ENCODE data around the gene AP3B1. TPM values are rescaled to one million over a fixed set of nuclear protein-coding genes. Genes with fewer than 3 reads are reported as not detected.
"Not testable (repeated sequence)": the region's sequence is repeated elsewhere in the genome, so short reads cannot be mapped to it uniquely, and the experiment has no call there.

Gene AP3B1
- polyA plus RNA-seq, 3 donors = 20.3 to 39.8 (median 24.9) TPM

- H3K27ac ChIP-seq (ENCODE audit: low read depth in 1 of 2, low read length in 2 of 2); DNase-seq; H3K9me3 ChIP-seq (replicated peaks in 1 of 2; ENCODE audit: control insufficient read depth in 1 of 2, insufficient read depth in 1 of 2, low read length in 2 of 2); H3K4me1 ChIP-seq (ENCODE audit: control insufficient read depth in 1 of 2, insufficient read depth in 2 of 2, low read length in 2 of 2); H3K27me3 Mint-ChIP-seq (ENCODE audit: low read depth in 3 of 3); H3K79me2 ChIP-seq (ENCODE audit: insufficient read depth, low read length); H3K27me3 ChIP-seq (ENCODE audit: control insufficient read depth in 2 of 2, insufficient read depth in 2 of 2, low read length in 2 of 2); H3K4me3 Mint-ChIP-seq; H3K27ac Mint-ChIP-seq; H2AFZ ChIP-seq (ENCODE audit: insufficient read depth, low read depth, low read length, poor library complexity, severe bottlenecking); H3K4me3 ChIP-seq (replicated peaks in 1 of 3; ENCODE audit: low read depth in 2 of 3, low read length in 3 of 3); H3K4me2 ChIP-seq (replicated peaks; ENCODE audit: extremely low read depth, low read length, poor library complexity, severe bottlenecking); H4K20me1 ChIP-seq (ENCODE audit: insufficient read depth, low read length); intact Hi-C loops (cut with micrococcal nuclease); H3K4me1 Mint-ChIP-seq; H3K9ac ChIP-seq (ENCODE audit: insufficient read depth, low read length, poor library complexity, severe bottlenecking): not testable (repeated sequence)
- peaks cover 26 to 45% of the 10 kb centered on the region in 2 donors for H3K36me3 Mint-ChIP-seq
- H3K9me3 Mint-ChIP-seq = peaks cover 16 to 30% (median 22%) of the 10 kb centered on the region in 7 donors
- no CpG with 5 or more reads among the region's 3 CpGs for WGBS (ENCODE audit: insufficient coverage)
- peaks cover 4 to 21% of the 10 kb centered on the region in 2 donors for H3K36me3 ChIP-seq (replicated peaks in 1 of 2; ENCODE audit: control insufficient read depth in 1 of 2, insufficient read depth in 2 of 2, low read length in 2 of 2)
Measured at GRCh38 chr5:78067581-78067980, 226.9 kb downstream of the AP3B1 start.

DNA sequence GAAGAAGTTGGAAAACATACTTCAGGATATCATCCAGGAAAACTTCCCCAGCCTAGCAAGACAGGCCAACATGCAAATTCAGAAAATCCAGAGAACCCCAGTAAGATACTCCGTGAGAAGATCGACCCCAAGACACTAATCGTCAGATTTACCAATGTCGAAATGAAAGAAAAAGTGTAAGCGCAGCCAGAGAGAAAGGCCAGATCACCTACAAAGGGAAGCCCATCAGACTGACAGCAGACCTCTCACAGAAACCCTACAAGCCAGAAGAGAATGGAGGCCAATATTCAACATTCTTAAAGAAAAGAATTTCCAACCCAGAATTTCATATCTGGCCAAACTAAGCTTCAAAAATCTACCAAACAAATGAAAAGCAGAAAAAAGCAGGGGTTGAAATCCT, 227.8 kb downstream of the AP3B1 start:
- H3K4me1 ChIP-seq (ENCODE audit: control insufficient read depth in 1 of 2, insufficient read depth in 2 of 2, low read length in 2 of 2); DNase-seq; intact Hi-C loops (cut with micrococcal nuclease); H4K20me1 ChIP-seq (ENCODE audit: insufficient read depth, low read length); H3K79me2 ChIP-seq (ENCODE audit: insufficient read depth, low read length); H2AFZ ChIP-seq (ENCODE audit: insufficient read depth, low read depth, low read length, poor library complexity, severe bottlenecking); H3K4me1 Mint-ChIP-seq; H3K9me3 ChIP-seq (replicated peaks in 1 of 2; ENCODE audit: control insufficient read depth in 1 of 2, insufficient read depth in 1 of 2, low read length in 2 of 2); H3K27me3 Mint-ChIP-seq (ENCODE audit: low read depth in 3 of 3); H3K4me3 ChIP-seq (replicated peaks in 1 of 3; ENCODE audit: low read depth in 2 of 3, low read length in 3 of 3); H3K4me3 Mint-ChIP-seq; H3K27me3 ChIP-seq (ENCODE audit: control insufficient read depth in 2 of 2, insufficient read depth in 2 of 2, low read length in 2 of 2); H3K4me2 ChIP-seq (replicated peaks; ENCODE audit: extremely low read depth, low read length, poor library complexity, severe bottlenecking); H3K27ac ChIP-seq (ENCODE audit: low read depth in 1 of 2, low read length in 2 of 2); H3K9ac ChIP-seq (ENCODE audit: insufficient read depth, low read length, poor library complexity, severe bottlenecking): not testable (repeated sequence)
- peaks cover 4 to 26% of the 10 kb centered on the region in 2 donors for H3K36me3 ChIP-seq (replicated peaks in 1 of 2; ENCODE audit: control insufficient read depth in 1 of 2, insufficient read depth in 2 of 2, low read length in 2 of 2)
- Mint-ChIP-seq H3K27ac (peak overlapping the region in 1 of 7 donors; percentile 0), H3K36me3 (peaks cover 28 to 49% of the 10 kb centered on the region in 2 donors), H3K9me3 (peaks cover 16 to 30% (median 22%) of the 10 kb centered on the region in 7 donors)
- 97% methylated on average over 4 of the region's 5 CpGs for WGBS (ENCODE audit: insufficient coverage)

- no peak for DNase-seq
- Mint-ChIP-seq H3K4me1 (peaks cover 7% of the 10 kb centered on the region), H3K27me3 (ENCODE audit: low read depth in 3 of 3) (no peaks in the 10 kb centered on the region), H3K27ac (no peak overlapping the region), H3K36me3 (peaks cover 28 to 48% of the 10 kb centered on the region in 2 donors), H3K9me3 (peaks cover 16 to 26% (median 19%) of the 10 kb centered on the region in 7 donors), H3K4me3 (no peak overlapping the region)
- H3K4me3 ChIP-seq (replicated peaks in 1 of 3; ENCODE audit: low read depth in 2 of 3, low read length in 3 of 3) = no peak overlapping the region
- no peak overlapping the region for H3K27ac ChIP-seq (ENCODE audit: low read depth in 1 of 2, low read length in 2 of 2)
- H3K9ac ChIP-seq (ENCODE audit: insufficient read depth, low read length, poor library complexity, severe bottlenecking) = no peak overlapping the region
- peaks cover 4 to 31% of the 10 kb centered on the region in 2 donors for H3K36me3 ChIP-seq (replicated peaks in 1 of 2; ENCODE audit: control insufficient read depth in 1 of 2, insufficient read depth in 2 of 2, low read length in 2 of 2)
- H3K4me2 ChIP-seq (replicated peaks; ENCODE audit: extremely low read depth, low read length, poor library complexity, severe bottlenecking) = no peak overlapping the region
- no peaks in the 10 kb centered on the region for H3K27me3 ChIP-seq (ENCODE audit: control insufficient read depth in 2 of 2, insufficient read depth in 2 of 2, low read length in 2 of 2)
- WGBS (ENCODE audit: insufficient coverage) = no CpG with 5 or more reads among the region's 5 CpGs
- no peaks in the 10 kb centered on the region for H3K4me1 ChIP-seq (ENCODE audit: control insufficient read depth in 1 of 2, insufficient read depth in 2 of 2, low read length in 2 of 2)
- H3K79me2 ChIP-seq (ENCODE audit: insufficient read depth, low read length) = no peaks in the 10 kb centered on the region
- peaks cover 6% of the 10 kb centered on the region for H4K20me1 ChIP-seq (ENCODE audit: insufficient read depth, low read length)
- H3K9me3 ChIP-seq (replicated peaks in 1 of 2; ENCODE audit: control insufficient read depth in 1 of 2, insufficient read depth in 1 of 2, low read length in 2 of 2) = peaks cover 4 to 10% of the 10 kb centered on the region in 2 donors
- no peak overlapping the region for H2AFZ ChIP-seq (ENCODE audit: insufficient read depth, low read depth, low read length, poor library complexity, severe bottlenecking)
- intact Hi-C loops (cut with micrococcal nuclease) = no loop called here
- TF ChIP-seq, protein P1, sequence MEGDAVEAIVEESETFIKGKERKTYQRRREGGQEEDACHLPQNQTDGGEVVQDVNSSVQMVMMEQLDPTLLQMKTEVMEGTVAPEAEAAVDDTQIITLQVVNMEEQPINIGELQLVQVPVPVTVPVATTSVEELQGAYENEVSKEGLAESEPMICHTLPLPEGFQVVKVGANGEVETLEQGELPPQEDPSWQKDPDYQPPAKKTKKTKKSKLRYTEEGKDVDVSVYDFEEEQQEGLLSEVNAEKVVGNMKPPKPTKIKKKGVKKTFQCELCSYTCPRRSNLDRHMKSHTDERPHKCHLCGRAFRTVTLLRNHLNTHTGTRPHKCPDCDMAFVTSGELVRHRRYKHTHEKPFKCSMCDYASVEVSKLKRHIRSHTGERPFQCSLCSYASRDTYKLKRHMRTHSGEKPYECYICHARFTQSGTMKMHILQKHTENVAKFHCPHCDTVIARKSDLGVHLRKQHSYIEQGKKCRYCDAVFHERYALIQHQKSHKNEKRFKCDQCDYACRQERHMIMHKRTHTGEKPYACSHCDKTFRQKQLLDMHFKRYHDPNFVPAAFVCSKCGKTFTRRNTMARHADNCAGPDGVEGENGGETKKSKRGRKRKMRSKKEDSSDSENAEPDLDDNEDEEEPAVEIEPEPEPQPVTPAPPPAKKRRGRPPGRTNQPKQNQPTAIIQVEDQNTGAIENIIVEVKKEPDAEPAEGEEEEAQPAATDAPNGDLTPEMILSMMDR (IDR thresholded peaks at IDR 0.05) = no peak
Measured at GRCh38 chr5:78065663-78066062, 228.8 kb downstream of the AP3B1 start.
